T-helper 17 cell (primary cell): ENCODE results near the gene SETSIP. TPM values are rescaled to one million over a fixed set of nuclear protein-coding genes. Genes with fewer than 3 reads are reported as not detected.

ENCODE experiments used
- ATAC-seq: fragments of 150-1000 bp; cut with Tn5 transposase; 2 replicates; pipeline ENCODE4 v1.10.0; 2021; ENCODE audit warnings: mild to moderate bottlenecking, moderate library complexity
- DNase-seq, 3 donors: peaks; one replicate each; pipeline versions ENCODE4 v3.0.0 to v3.0.0-alpha.2; 2020 to 2021
- H3K9me3 ChIP-seq: one replicate; pipeline ENCODE4 v1.7.0; 2013; ENCODE audit warnings: low read length, mild to moderate bottlenecking; ENCODE audit not compliant: control insufficient read depth, poor library complexity, severe bottlenecking
- H3K27ac Mint-ChIP-seq: one replicate; pipeline ENCODE4 v1.8.0; 2022; ENCODE audit warnings: mild to moderate bottlenecking, moderate library complexity, mixed read lengths
- H3K27me3 Mint-ChIP-seq: one replicate; pipeline ENCODE4 v1.8.0; 2022; ENCODE audit warnings: mixed read lengths
- H3K36me3 Mint-ChIP-seq: one replicate; pipeline ENCODE4 v1.8.0; 2022; ENCODE audit warnings: low read depth, mixed read lengths
- H3K4me1 Mint-ChIP-seq: one replicate; pipeline ENCODE4 v1.8.0; 2022; ENCODE audit warnings: mild to moderate bottlenecking, mixed read lengths
- H3K4me3 Mint-ChIP-seq: one replicate; pipeline ENCODE4 v1.8.0; 2022; ENCODE audit warnings: mild to moderate bottlenecking, moderate library complexity, mixed read lengths
- total RNA-seq, 4 donors: library from RNA in 2 of 4; stranded (reverse) in 2 of 4; gene quantifications; one replicate each; pipeline ENCODE4 v1.2.3 and lab custom pipeline; 2022 to 2026

Gene SETSIP
- total RNA-seq = not detected
- total RNA-seq (lab: John Stamatoyannopoulos, UW) = 0.08 to 0.46 reads per million in 2 donors

GRCh38 chr1:92075311-92075710, at the start of gene SETSIP:
Gene SETSIP (minus strand): TSS chr1:92075411. CDS start chr1:92075411, 0 bp downstream.
- Mint-ChIP-seq H3K27me3 (no peaks in the 10 kb centered on the region), H3K4me1 (peaks cover 8% of the 10 kb centered on the region), H3K27ac (no peak within 1 kb of the TSS), H3K36me3 (peaks cover 2% of the 10 kb centered on the region), H3K4me3 (no peak within 1 kb of the TSS)
- ATAC-seq (no peak), DNase-seq (no peak)
- no peaks in the 10 kb centered on the region for H3K9me3 ChIP-seq

GRCh38 chr1:92123868-92124267, 48.7 kb upstream of the SETSIP start:
- no peak overlapping the region for H3K27ac Mint-ChIP-seq
- peaks cover 7% of the 10 kb centered on the region for H3K36me3 Mint-ChIP-seq
- H3K4me3 Mint-ChIP-seq = peak overlapping the region; percentile 13
- H3K9me3 ChIP-seq = no peaks in the 10 kb centered on the region
- no peak for DNase-seq
- ATAC-seq = no peak
- peaks cover 7% of the 10 kb centered on the region for H3K4me1 Mint-ChIP-seq
- H3K27me3 Mint-ChIP-seq = no peaks in the 10 kb centered on the region

GRCh38 chr1:92118826-92119225, 43.6 kb upstream of the SETSIP start:
- ATAC-seq (no peak), DNase-seq (no peak)
- no peaks in the 10 kb centered on the region for H3K27me3 Mint-ChIP-seq
- H3K9me3 ChIP-seq = no peaks in the 10 kb centered on the region
- H3K36me3 Mint-ChIP-seq = peaks cover 2% of the 10 kb centered on the region
- H3K4me1 Mint-ChIP-seq = peaks cover 3% of the 10 kb centered on the region
- no peak overlapping the region for H3K27ac Mint-ChIP-seq
- H3K4me3 Mint-ChIP-seq = no peak overlapping the region

- H3K27ac Mint-ChIP-seq = no peak overlapping the region
- H3K27me3 Mint-ChIP-seq = no peaks in the 10 kb centered on the region
- DNase-seq (no peak), ATAC-seq (no peak)
- peaks cover 3% of the 10 kb centered on the region for H3K4me1 Mint-ChIP-seq
- no peaks in the 10 kb centered on the region for H3K9me3 ChIP-seq
- no peak overlapping the region for H3K4me3 Mint-ChIP-seq
- peaks cover 2% of the 10 kb centered on the region for H3K36me3 Mint-ChIP-seq
These were observed 42.3 kb upstream of the SETSIP start for GRCh38 chr1:92117526-92117925.

GRCh38 chr1:92108631-92109030, 33.4 kb upstream of the SETSIP start:
- Mint-ChIP-seq H3K27me3 (no peaks in the 10 kb centered on the region), H3K4me3 (no peak overlapping the region), H3K4me1 (no peaks in the 10 kb centered on the region), H3K36me3 (peaks cover 3% of the 10 kb centered on the region), H3K27ac (no peak overlapping the region)
- ATAC-seq (no peak), DNase-seq (no peak)
- no peaks in the 10 kb centered on the region for H3K9me3 ChIP-seq

- Mint-ChIP-seq H3K27ac (no peak overlapping the region), H3K27me3 (no peaks in the 10 kb centered on the region), H3K36me3 (peaks cover 3% of the 10 kb centered on the region), H3K4me1 (peaks cover 2% of the 10 kb centered on the region), H3K4me3 (no peak overlapping the region)
- H3K9me3 ChIP-seq = no peaks in the 10 kb centered on the region
- ATAC-seq (no peak), DNase-seq (no peak)
These were observed 30.4 kb upstream of the SETSIP start for GRCh38 chr1:92105546-92106081.

GRCh38 chr1:92096317-92096716, 21.1 kb upstream of the SETSIP start:
- DNase-seq (no peak), ATAC-seq (peak; percentile 30)
- Mint-ChIP-seq H3K27ac (no peak overlapping the region), H3K4me3 (no peak overlapping the region), H3K27me3 (no peaks in the 10 kb centered on the region), H3K36me3 (peaks cover 16% of the 10 kb centered on the region), H3K4me1 (peaks cover 8% of the 10 kb centered on the region)
- no peaks in the 10 kb centered on the region for H3K9me3 ChIP-seq

- no peak overlapping the region for H3K4me3 Mint-ChIP-seq
- H3K27me3 Mint-ChIP-seq = no peaks in the 10 kb centered on the region
- ATAC-seq (no peak), DNase-seq (no peak)
- H3K9me3 ChIP-seq = no peaks in the 10 kb centered on the region
- H3K27ac Mint-ChIP-seq = no peak overlapping the region
- H3K36me3 Mint-ChIP-seq = peaks cover 16% of the 10 kb centered on the region
- H3K4me1 Mint-ChIP-seq = peaks cover 8% of the 10 kb centered on the region
These were observed 20.7 kb upstream of the SETSIP start for GRCh38 chr1:92095874-92096273.

GRCh38 chr1:92094595-92094994, 19.4 kb upstream of the SETSIP start:
- Mint-ChIP-seq H3K36me3 (peaks cover 16% of the 10 kb centered on the region), H3K27ac (no peak overlapping the region), H3K4me3 (no peak overlapping the region), H3K27me3 (no peaks in the 10 kb centered on the region), H3K4me1 (peaks cover 7% of the 10 kb centered on the region)
- DNase-seq (no peak), ATAC-seq (no peak)
- H3K9me3 ChIP-seq = no peaks in the 10 kb centered on the region

GRCh38 chr1:92094090-92094489, 18.9 kb upstream of the SETSIP start:
- ATAC-seq (no peak), DNase-seq (no peak)
- Mint-ChIP-seq H3K4me3 (no peak overlapping the region), H3K36me3 (peaks cover 16% of the 10 kb centered on the region), H3K27ac (no peak overlapping the region), H3K27me3 (no peaks in the 10 kb centered on the region), H3K4me1 (peaks cover 7% of the 10 kb centered on the region)
- no peaks in the 10 kb centered on the region for H3K9me3 ChIP-seq

- ATAC-seq (no peak), DNase-seq (no peak)
- H3K4me1 Mint-ChIP-seq = peaks cover 7% of the 10 kb centered on the region
- H3K9me3 ChIP-seq = no peaks in the 10 kb centered on the region
- H3K27ac Mint-ChIP-seq = no peak overlapping the region
- no peak overlapping the region for H3K4me3 Mint-ChIP-seq
- peaks cover 6% of the 10 kb centered on the region for H3K36me3 Mint-ChIP-seq
- no peaks in the 10 kb centered on the region for H3K27me3 Mint-ChIP-seq
These were observed 16.4 kb upstream of the SETSIP start for GRCh38 chr1:92091625-92092024.

GRCh38 chr1:92087542-92087941, 12.3 kb upstream of the SETSIP start:
- Mint-ChIP-seq H3K36me3 (no peaks in the 10 kb centered on the region), H3K4me3 (no peak overlapping the region), H3K27me3 (no peaks in the 10 kb centered on the region), H3K4me1 (peaks cover 5% of the 10 kb centered on the region), H3K27ac (no peak overlapping the region)
- DNase-seq = no peak
- H3K9me3 ChIP-seq = no peaks in the 10 kb centered on the region
- no peak for ATAC-seq

GRCh38 chr1:92085727-92086126, 10.5 kb upstream of the SETSIP start:
- DNase-seq (no peak), ATAC-seq (no peak)

GRCh38 chr1:92084651-92085050, 9.4 kb upstream of the SETSIP start:
- Mint-ChIP-seq H3K36me3 (peaks cover 3% of the 10 kb centered on the region), H3K27ac (no peak overlapping the region), H3K27me3 (no peaks in the 10 kb centered on the region), H3K4me3 (no peak overlapping the region), H3K4me1 (peaks cover 13% of the 10 kb centered on the region)
- H3K9me3 ChIP-seq = no peaks in the 10 kb centered on the region
- DNase-seq (no peak), ATAC-seq (no peak)

More at GRCh38 chr1:92085727-92086126, 10.5 kb upstream of the SETSIP start:
- H3K36me3 Mint-ChIP-seq = peaks cover 3% of the 10 kb centered on the region
- no peak overlapping the region for H3K27ac Mint-ChIP-seq
- H3K4me1 Mint-ChIP-seq = peaks cover 8% of the 10 kb centered on the region
- H3K4me3 Mint-ChIP-seq = no peak overlapping the region
- H3K27me3 Mint-ChIP-seq = no peaks in the 10 kb centered on the region
- H3K9me3 ChIP-seq = no peaks in the 10 kb centered on the region
